Large intestine (tissue), 3 donors: ENCODE data around the gene ANKMY1. TPM values are rescaled to one million over a fixed set of nuclear protein-coding genes. Genes with fewer than 3 reads are reported as not detected.

ENCODE experiments used
- DNase-seq, 2 donors: peaks; one replicate each; pipeline versions ENCODE4 v3.0.0 to v3.0.0-alpha.2; 2013
- H3K27ac ChIP-seq: one replicate; pipeline ENCODE4 v1.5.1; 2013; ENCODE audit warnings: low read length
- H3K27me3 ChIP-seq: 2 replicates; pipeline ENCODE4 v1.6.1; 2013; ENCODE audit warnings: low read length; ENCODE audit not compliant: control insufficient read depth, insufficient read depth
- H3K36me3 ChIP-seq: 2 replicates; pipeline ENCODE4 v1.6.1; 2013; ENCODE audit warnings: low read length; ENCODE audit not compliant: control insufficient read depth, insufficient read depth
- H3K4me1 ChIP-seq: one replicate; pipeline ENCODE4 v1.6.1; 2013; ENCODE audit warnings: low read length; ENCODE audit not compliant: control insufficient read depth, insufficient read depth
- H3K4me3 ChIP-seq: one replicate; pipeline ENCODE4 v1.5.1; 2013; ENCODE audit warnings: low read length
- H3K9me3 ChIP-seq: one replicate; pipeline ENCODE4 v1.6.1; 2013; ENCODE audit warnings: mild to moderate bottlenecking, low read depth, low read length, moderate library complexity; ENCODE audit not compliant: control insufficient read depth
- WGBS: methylation state at CpG from one replicate; pipeline ENCODE4 v1.1.5; 2013; ENCODE audit warnings: low lambda C conversion rate; ENCODE audit not compliant: insufficient coverage; 5-methylcytosine and 5-hydroxymethylcytosine counted together
- polyA plus RNA-seq: library from polyadenylated mRNA; unstranded; fragments of 120-200 nt; gene quantifications from one replicate; pipeline ENCODE4 v1.2.1, GENCODE V29; 2013

Gene ANKMY1
- polyA plus RNA-seq, 1 donor: 14.0 TPM

DNA sequence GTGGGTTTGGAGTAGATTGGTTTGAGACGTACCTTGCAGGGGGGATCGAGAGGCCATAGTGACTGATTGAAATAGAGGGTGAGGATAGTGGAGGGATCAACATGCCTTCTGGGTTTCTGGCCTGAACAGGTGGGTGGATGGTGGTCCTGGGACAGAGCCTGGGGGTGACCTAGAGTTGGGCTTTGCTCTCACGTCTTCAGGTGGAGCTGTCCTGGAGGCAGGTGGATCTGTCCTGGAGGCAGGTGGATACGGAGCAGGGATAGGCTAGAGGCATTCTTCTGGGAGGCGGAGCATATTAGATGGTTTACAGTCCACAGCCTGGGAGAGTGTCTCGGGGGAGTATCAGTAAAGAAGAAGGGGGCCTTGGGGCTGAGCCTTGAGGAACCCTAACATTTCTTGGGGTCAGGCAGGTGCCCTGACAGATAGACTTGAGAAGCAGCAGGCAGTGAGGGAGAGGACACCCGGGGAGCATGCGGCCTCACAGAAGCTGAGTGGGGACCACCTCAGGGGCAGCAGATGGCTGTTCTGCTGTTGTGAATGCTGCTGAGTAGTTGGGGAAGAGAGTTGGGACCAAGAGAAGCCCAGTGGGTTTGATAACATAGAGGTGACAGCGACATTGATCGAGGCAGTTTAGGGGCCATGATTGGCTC is 30.3 kb upstream of the ANKMY1 start:
- no CpG with 5 or more reads among the region's 10 CpGs for WGBS
- no peak overlapping the region for H3K4me3 ChIP-seq
- DNase-seq: no peak
- no peaks in the 10 kb centered on the region for H3K27me3 ChIP-seq
- H3K36me3 ChIP-seq: peaks cover 27% of the 10 kb centered on the region
- peaks cover 26% of the 10 kb centered on the region for H3K4me1 ChIP-seq
- H3K9me3 ChIP-seq: no peaks in the 10 kb centered on the region
- H3K27ac ChIP-seq: no peak overlapping the region

DNA sequence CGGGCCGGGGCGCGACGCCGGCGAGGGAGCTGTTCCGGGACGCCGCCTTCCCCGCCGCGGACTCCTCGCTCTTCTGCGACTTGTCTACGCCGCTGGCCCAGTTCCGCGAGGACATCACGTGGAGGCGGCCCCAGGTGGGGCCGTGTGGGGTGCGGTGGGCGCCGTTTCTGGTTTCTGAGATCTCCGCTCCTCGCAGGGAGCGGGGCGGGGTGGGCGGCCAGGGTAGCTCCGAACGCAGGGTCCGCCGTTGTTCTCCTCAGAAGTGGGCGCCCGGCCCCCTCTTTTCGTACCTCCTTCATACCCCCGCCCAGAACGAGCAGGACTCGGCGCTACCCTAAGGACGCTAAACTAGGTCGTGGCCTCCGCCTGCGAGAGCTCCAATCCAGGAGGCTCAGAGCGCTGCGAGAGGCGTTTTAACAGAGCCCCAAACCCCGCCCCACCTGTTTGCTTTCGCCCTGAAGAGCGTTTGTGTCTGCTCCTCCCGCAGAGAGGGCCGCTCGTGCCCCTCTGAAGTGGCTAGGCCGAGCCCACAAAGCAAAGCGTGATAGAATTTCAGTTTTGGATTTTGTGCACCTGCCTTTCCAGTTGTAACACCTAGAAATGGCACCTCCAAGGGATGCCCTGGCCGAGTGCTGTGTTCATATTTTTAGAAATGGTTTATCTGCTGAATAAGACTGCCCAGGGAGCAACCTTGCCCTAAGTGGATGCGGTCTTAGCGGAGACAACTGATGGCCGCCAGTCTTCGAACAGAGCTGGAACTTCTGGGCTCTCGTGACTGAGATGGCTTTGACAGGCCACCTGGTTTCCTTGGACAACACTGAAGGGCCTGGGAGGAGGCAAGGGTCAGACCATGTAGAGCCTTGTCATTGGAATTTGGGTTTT is 29.4 kb upstream of the ANKMY1 start:
- DNase-seq: peak in 1 of 2 donors; percentile 36
- no CpG with 5 or more reads among the region's 62 CpGs for WGBS
- Histone ChIP-seq H3K27ac (no peak overlapping the region), H3K4me3 (peak overlapping the region; percentile 97), H3K4me1 (peaks cover 26% of the 10 kb centered on the region), H3K27me3 (no peaks in the 10 kb centered on the region), H3K9me3 (no peaks in the 10 kb centered on the region), H3K36me3 (peaks cover 24% of the 10 kb centered on the region)

DNA sequence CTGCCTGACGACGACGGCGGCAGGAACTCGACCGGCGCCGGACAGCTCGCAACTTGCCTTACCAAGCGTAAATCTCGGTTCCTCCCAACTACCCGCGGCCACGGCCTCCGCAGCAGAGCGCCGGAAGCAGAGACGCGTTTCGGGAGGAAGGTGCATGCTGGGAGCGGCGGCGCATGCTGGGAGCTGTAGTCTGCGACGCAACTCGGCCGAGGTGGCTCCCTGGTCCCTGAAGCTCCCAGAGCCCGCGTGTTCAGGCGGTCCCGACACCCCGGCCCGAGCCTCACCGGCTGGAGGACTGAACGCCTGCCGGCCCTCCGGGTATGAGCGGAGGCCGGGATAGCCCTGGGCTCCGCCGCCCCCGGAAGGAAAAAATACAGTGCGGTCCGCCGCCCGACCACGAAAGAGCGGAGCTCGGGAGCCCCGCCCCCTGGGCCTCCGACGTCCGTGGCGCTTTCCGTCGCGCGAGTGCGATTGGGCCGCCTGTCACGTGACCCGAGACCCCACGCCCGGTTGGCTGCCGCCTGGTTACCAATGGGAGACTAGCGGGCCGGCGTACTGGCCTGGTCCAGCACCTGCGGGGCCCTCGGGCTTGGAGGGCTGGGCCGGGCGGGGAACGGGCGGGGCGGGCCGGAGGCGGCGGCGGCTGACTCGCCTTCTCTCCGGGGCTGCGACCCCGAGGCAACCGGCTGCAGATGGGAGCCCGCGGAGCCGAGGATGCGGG is 28.6 kb upstream of the ANKMY1 start, which contains the start of gene CAPN10:
Gene CAPN10 (plus strand): TSS at position 537 of the 721 bp plus-strand sequence. CDS start 178 bp downstream, at position 715.
- H3K4me3 ChIP-seq: peak within 1 kb of the TSS; percentile 97
- DNase-seq: peak; percentile 96 to 98
- H3K9me3 ChIP-seq: peaks cover 2% of the 10 kb centered on the region
- H3K27me3 ChIP-seq: no peaks in the 10 kb centered on the region
- WGBS: no CpG with 5 or more reads among the region's 88 CpGs
- H3K27ac ChIP-seq: peak within 1 kb of the TSS; percentile 97
- H3K36me3 ChIP-seq: peaks cover 17% of the 10 kb centered on the region
- H3K4me1 ChIP-seq: peaks cover 26% of the 10 kb centered on the region

DNA sequence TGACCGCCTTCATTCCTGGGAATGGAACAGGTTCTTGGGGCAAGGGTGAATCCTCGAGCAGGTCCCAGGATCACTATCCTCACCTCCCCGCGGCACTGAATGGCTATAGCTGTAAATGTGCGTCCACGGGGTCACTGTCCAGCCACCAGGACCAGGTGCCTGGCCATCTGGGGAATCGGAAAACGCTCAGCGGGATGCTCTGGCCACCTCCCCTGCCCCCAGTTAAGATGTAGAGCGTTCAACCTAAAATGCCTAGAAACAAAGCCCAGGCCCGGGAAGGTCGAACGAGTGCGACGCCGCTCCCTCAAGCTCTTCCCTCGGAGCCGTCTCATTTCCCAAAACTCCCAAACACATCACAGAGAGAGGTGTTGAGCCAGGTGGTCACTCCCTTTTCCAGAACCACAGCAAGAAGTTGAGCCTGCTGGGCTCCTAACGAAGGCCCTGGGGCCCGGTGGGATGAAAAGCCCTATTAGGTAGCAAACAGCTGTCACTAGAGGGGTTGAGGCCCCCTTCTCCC is 28.0 kb upstream of the ANKMY1 start:
- H3K27me3 ChIP-seq: no peaks in the 10 kb centered on the region
- peaks cover 28% of the 10 kb centered on the region for H3K4me1 ChIP-seq
- peaks cover 11% of the 10 kb centered on the region for H3K36me3 ChIP-seq
- H3K9me3 ChIP-seq: peaks cover 3% of the 10 kb centered on the region
- no CpG with 5 or more reads among the region's 20 CpGs for WGBS
- peak overlapping the region; percentile 97 for H3K27ac ChIP-seq
- no peak for DNase-seq
- H3K4me3 ChIP-seq: peak overlapping the region; percentile 97

DNA sequence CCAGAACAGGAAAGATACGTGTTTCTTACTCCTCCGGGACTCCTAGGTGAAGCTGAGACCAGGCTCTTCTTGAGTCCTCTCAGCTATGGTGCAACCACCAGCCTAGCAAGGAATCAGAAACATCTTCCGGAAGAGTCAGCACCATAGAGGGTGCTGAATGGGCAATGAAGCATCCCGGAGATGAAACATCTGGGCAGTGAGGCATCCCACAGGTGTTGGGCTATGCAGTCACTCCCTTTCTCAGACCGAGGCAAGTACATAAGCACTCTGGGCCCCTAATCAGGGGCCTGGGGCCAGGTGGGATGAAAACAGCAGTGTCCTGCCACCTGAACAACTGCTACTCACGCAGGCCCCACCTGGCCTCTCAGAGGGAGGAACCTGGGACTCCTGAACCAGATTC is 27.3 kb upstream of the ANKMY1 start:
- Histone ChIP-seq H3K36me3 (peaks cover 7% of the 10 kb centered on the region), H3K4me3 (peak overlapping the region; percentile 97), H3K27me3 (no peaks in the 10 kb centered on the region), H3K4me1 (peaks cover 35% of the 10 kb centered on the region), H3K9me3 (peaks cover 3% of the 10 kb centered on the region), H3K27ac (no peak overlapping the region)
- no peak for DNase-seq
- WGBS: no CpG with 5 or more reads among the region's 6 CpGs

DNA sequence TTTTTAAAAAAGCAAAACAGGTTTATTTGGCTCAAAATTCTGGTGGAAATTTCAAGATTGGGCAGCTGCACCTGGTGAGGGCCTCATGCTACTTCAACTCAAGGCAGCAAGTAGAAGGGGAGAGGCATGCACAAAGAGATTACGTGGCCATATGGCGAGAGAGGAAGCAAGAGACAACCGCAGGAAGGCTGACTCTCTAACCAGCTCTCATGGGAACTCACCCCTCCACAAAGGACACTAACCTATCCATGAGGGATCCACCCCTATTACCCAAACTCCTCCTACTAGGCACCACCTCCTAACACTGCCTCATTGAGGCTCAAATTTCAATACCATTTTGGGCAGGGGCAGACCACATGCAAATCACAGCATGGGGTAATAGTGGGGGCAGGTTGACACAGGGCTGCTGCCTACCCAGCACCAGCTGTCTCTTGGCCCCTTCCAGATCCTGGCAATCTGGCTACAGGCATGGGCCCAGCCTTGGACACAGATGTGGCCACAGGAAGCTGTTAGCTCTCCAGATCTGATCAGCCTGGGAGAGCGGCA is 26.8 kb upstream of the ANKMY1 start:
- H3K27me3 ChIP-seq: no peaks in the 10 kb centered on the region
- H3K4me3 ChIP-seq: no peak overlapping the region
- WGBS: no CpG with 5 or more reads among the region's 4 CpGs
- H3K27ac ChIP-seq: no peak overlapping the region
- peaks cover 3% of the 10 kb centered on the region for H3K36me3 ChIP-seq
- peaks cover 3% of the 10 kb centered on the region for H3K9me3 ChIP-seq
- peaks cover 36% of the 10 kb centered on the region for H3K4me1 ChIP-seq
- DNase-seq: no peak

DNA sequence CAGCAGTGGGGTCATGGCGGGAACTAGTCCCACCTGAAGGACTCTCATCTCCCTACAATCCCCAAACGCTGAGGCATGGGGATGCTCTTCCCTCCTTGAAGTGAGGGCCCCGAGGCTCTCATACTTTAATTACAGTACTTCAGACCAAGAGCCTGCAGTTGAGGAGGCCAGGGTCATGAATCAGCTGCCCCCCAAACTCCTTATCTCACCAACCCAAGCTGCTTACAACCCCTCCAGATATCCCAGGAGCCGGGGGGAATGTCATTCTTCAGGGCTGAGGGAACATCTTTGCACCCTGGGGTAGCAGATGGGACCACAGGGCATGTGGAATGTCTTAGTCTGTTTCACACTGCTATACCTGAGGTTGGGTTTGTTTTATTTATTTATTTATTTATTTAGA is 26.0 kb upstream of the ANKMY1 start:
- Histone ChIP-seq H3K9me3 (peaks cover 3% of the 10 kb centered on the region), H3K27ac (no peak overlapping the region), H3K4me1 (peaks cover 44% of the 10 kb centered on the region), H3K4me3 (no peak overlapping the region), H3K36me3 (peaks cover 5% of the 10 kb centered on the region), H3K27me3 (no peaks in the 10 kb centered on the region)
- WGBS: no CpG with 5 or more reads among the region's 4 CpGs
- DNase-seq: no peak

DNA sequence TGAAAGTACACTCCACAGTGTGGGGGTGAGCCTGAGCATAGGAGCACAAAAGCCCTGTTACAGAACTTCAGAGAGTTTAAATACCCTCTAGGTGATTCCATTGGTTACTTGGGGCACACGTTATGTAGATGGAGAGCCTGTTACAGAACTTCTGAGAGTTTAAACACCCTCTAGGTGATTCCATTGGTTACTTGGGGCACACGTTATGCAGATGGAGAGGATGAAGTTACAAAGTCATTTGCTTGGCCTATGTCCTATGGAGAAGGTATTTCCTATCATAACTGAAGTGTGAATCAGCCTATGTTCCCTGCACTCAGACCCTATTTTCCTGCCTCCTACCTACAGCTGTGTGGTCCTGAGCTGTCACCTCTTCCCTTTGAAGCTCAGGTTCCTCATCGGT is 25.0 kb upstream of the ANKMY1 start:
- H3K9me3 ChIP-seq: peaks cover 3% of the 10 kb centered on the region
- peaks cover 15% of the 10 kb centered on the region for H3K36me3 ChIP-seq
- WGBS: no CpG with 5 or more reads among the region's 3 CpGs
- no peaks in the 10 kb centered on the region for H3K27me3 ChIP-seq
- no peak overlapping the region for H3K4me3 ChIP-seq
- no peak overlapping the region for H3K27ac ChIP-seq
- DNase-seq: no peak
- peaks cover 44% of the 10 kb centered on the region for H3K4me1 ChIP-seq

DNA sequence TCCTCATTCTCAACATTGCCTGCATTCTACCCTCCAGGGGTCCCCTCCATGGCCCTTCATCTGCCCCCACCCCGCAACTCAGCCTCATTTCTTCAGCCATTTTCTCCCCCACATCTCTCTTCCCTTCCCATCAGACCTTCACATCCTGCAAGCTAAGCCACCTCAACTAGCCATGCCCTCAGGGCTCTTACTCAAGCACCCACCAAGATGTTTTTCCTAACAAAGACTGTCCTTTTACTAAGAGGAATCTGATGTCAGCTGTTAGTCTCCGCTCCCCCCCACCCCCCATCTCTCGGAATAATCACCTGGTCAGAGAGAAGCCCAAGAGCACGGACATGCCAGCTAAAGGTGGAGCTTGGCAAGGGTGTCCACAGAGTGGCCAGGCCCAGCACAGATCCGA is 24.0 kb upstream of the ANKMY1 start:
- H3K36me3 ChIP-seq: peaks cover 24% of the 10 kb centered on the region
- H3K9me3 ChIP-seq: peaks cover 3% of the 10 kb centered on the region
- H3K4me1 ChIP-seq: peaks cover 37% of the 10 kb centered on the region
- no peak overlapping the region for H3K27ac ChIP-seq
- H3K27me3 ChIP-seq: no peaks in the 10 kb centered on the region
- 100% methylated on average over 1 of the region's 5 CpGs for WGBS
- no peak overlapping the region for H3K4me3 ChIP-seq
- DNase-seq: no peak
